ENCODE data around the gene KIFC3.
"Not testable (repeated sequence)": the region's sequence is repeated elsewhere in the genome, so short reads cannot be mapped to it uniquely, and the experiment has no call there.

KIFC3 gene

GRCh38 chr16:57784334-57784733 is 18.0 kb downstream of the KIFC3 start:
- no peak for DNase-seq

- no peak for DNase-seq
These were observed 18.4 kb downstream of the KIFC3 start for GRCh38 chr16:57783883-57784282.

- DNase-seq = no peak
These were observed 19.2 kb downstream of the KIFC3 start for GRCh38 chr16:57783116-57783515.

GRCh38 chr16:57782607-57783055 is 19.7 kb downstream of the KIFC3 start:
- not testable (repeated sequence) for DNase-seq

- no peak for DNase-seq
These were observed 20.3 kb downstream of the KIFC3 start for GRCh38 chr16:57781741-57782606.

- no peak for DNase-seq
These were observed 20.9 kb downstream of the KIFC3 start for GRCh38 chr16:57781349-57781740.

GRCh38 chr16:57779836-57780235 is 22.5 kb downstream of the KIFC3 start:
- not testable (repeated sequence) for DNase-seq

- DNase-seq = no peak
These were observed 23.6 kb downstream of the KIFC3 start for GRCh38 chr16:57778658-57779057.

- no peak for DNase-seq
These were observed 26.4 kb downstream of the KIFC3 start for GRCh38 chr16:57775661-57776469.

- DNase-seq = no peak
These were observed 27.5 kb downstream of the KIFC3 start for GRCh38 chr16:57774705-57775285.

GRCh38 chr16:57773655-57774295 is 28.5 kb downstream of the KIFC3 start:
- no peak for DNase-seq

GRCh38 chr16:57773019-57773418 is 29.3 kb downstream of the KIFC3 start:
- DNase-seq = no peak

- DNase-seq = no peak
These were observed 31.0 kb downstream of the KIFC3 start for GRCh38 chr16:57771141-57771785.

GRCh38 chr16:57770361-57770760 is 31.9 kb downstream of the KIFC3 start:
- DNase-seq = no peak

- no peak for DNase-seq
These were observed 32.6 kb downstream of the KIFC3 start for GRCh38 chr16:57769541-57770145.

- DNase-seq = no peak
These were observed 35.5 kb downstream of the KIFC3 start for GRCh38 chr16:57766714-57767348.

- DNase-seq = no peak
These were observed 37.0 kb downstream of the KIFC3 start for GRCh38 chr16:57765160-57765728.

GRCh38 chr16:57764341-57765159 is 37.7 kb downstream of the KIFC3 start:
- DNase-seq = no peak

- no peak for DNase-seq
These were observed 38.3 kb downstream of the KIFC3 start for GRCh38 chr16:57764006-57764340.

- no peak for DNase-seq
These were observed 38.8 kb downstream of the KIFC3 start for GRCh38 chr16:57763285-57764005.

All from stimulated activated naive CD4-positive, alpha-beta T cell treated with Interleukin-2 at 50 U/mL for 16 hours (primary cell).